Smooth muscle cell (in vitro differentiated cells): Measurements from ENCODE around the gene ZNF782. TPM values are rescaled to one million over a fixed set of nuclear protein-coding genes. Genes with fewer than 3 reads are reported as not detected.

Source experiments
- DNase-seq: peaks from one replicate; lab custom pipeline; 2025; ENCODE audit not compliant: unreplicated experiment; lab: John Stamatoyannopoulos, UW
- H2AFZ ChIP-seq: fragments of 200-600 bp; sonication (generic); 2 replicates; pipeline ENCODE4 v1.6.0; 2016; ENCODE audit warnings: antibody characterized with exemption, low read depth, mild to moderate bottlenecking
- H3F3A ChIP-seq: fragments of 200-600 bp; sonication (generic); 2 replicates; pipeline ENCODE4 v1.6.0; 2017; ENCODE audit warnings: antibody characterized with exemption, low read depth
- H3K27ac ChIP-seq: fragments of 200-600 bp; sonication (generic); 2 replicates; pipeline ENCODE4 v1.5.1; 2016; ENCODE audit warnings: low read depth, mild to moderate bottlenecking
- H3K27me3 ChIP-seq: fragments of 200-600 bp; sonication (generic); 2 replicates; pipeline ENCODE4 v1.6.1; 2016; ENCODE audit warnings: low read depth, mild to moderate bottlenecking
- H3K36me3 ChIP-seq: fragments of 200-600 bp; sonication (generic); 2 replicates; pipeline ENCODE4 v1.5.1; 2016; ENCODE audit warnings: low read depth
- H3K4me1 ChIP-seq: fragments of 200-600 bp; sonication (generic); 2 replicates; pipeline ENCODE4 v1.5.1; 2016; ENCODE audit warnings: low read depth
- H3K4me2 ChIP-seq: fragments of 200-600 bp; sonication (generic); 2 replicates; pipeline ENCODE4 v1.6.0; 2016; ENCODE audit warnings: mild to moderate bottlenecking
- H3K4me3 ChIP-seq: fragments of 200-600 bp; sonication (generic); 2 replicates; pipeline ENCODE4 v1.5.1; 2016; ENCODE audit warnings: mild to moderate bottlenecking
- H3K79me2 ChIP-seq: fragments of 200-600 bp; sonication (generic); 2 replicates; pipeline ENCODE4 v1.6.0; 2016; ENCODE audit warnings: low read depth, mild to moderate bottlenecking
- H3K9ac ChIP-seq: fragments of 200-600 bp; sonication (generic); 2 replicates; pipeline ENCODE4 v1.6.0; 2016; ENCODE audit warnings: low read depth
- H3K9me3 ChIP-seq: fragments of 200-600 bp; sonication (generic); replicated peaks from 2 replicates; pipeline ENCODE4 v1.5.1; 2016; ENCODE audit warnings: low read depth
- H4K20me1 ChIP-seq: fragments of 200-600 bp; sonication (generic); 2 replicates; pipeline ENCODE4 v1.6.0; 2016; ENCODE audit warnings: low read depth
- WGBS: methylation state at CpG from one replicate; pipeline ENCODE4 v1.1.7; 2016; ENCODE audit warnings: low lambda C conversion rate; 5-methylcytosine and 5-hydroxymethylcytosine counted together
- polyA plus RNA-seq: library from polyadenylated mRNA; unstranded; fragments of >200 nt; fragmentation: Nextera tagmentation; extraction: Ambion mirVana; gene quantifications from 2 replicates; pipeline ENCODE4 v1.2.1, GENCODE V29; 2016
- total RNA-seq: library from RNA; depleted of rRNA; stranded (reverse); fragments of >200 nt; gene quantifications from 2 replicates; pipeline ENCODE4 v1.2.3, GENCODE V29; 2014
- TF ChIP-seq, protein P1 (sequence below): fragments of 200-600 bp; sonication (generic); IDR thresholded peaks from 2 replicates; pipeline ENCODE4 v1.5.1; 2017; ENCODE audit warnings: borderline replicate concordance, mild to moderate bottlenecking, antibody characterized with exemption; ENCODE audit not compliant: insufficient read depth, poor library complexity, severe bottlenecking

Gene ZNF782
- total and polyA plus RNA-seq, 2 experiments from 2014 or later, result 0.98 to 4.3 TPM

- Histone ChIP-seq H3K4me1 (peaks cover 2% of the 10 kb centered on the region), H3K79me2 (no peaks in the 10 kb centered on the region), H3K27ac (peak overlapping the region; percentile 67), H3K9ac (peak overlapping the region; percentile 39), H3F3A (no peaks in the 10 kb centered on the region), H3K9me3 (no peaks in the 10 kb centered on the region), H3K4me3 (peak overlapping the region; percentile 65), H3K36me3 (no peaks in the 10 kb centered on the region), H4K20me1 (no peaks in the 10 kb centered on the region), H2AFZ (no peak overlapping the region), H3K4me2 (peak overlapping the region; percentile 94), H3K27me3 (peaks cover 7% of the 10 kb centered on the region)
- TF ChIP-seq, protein P1, sequence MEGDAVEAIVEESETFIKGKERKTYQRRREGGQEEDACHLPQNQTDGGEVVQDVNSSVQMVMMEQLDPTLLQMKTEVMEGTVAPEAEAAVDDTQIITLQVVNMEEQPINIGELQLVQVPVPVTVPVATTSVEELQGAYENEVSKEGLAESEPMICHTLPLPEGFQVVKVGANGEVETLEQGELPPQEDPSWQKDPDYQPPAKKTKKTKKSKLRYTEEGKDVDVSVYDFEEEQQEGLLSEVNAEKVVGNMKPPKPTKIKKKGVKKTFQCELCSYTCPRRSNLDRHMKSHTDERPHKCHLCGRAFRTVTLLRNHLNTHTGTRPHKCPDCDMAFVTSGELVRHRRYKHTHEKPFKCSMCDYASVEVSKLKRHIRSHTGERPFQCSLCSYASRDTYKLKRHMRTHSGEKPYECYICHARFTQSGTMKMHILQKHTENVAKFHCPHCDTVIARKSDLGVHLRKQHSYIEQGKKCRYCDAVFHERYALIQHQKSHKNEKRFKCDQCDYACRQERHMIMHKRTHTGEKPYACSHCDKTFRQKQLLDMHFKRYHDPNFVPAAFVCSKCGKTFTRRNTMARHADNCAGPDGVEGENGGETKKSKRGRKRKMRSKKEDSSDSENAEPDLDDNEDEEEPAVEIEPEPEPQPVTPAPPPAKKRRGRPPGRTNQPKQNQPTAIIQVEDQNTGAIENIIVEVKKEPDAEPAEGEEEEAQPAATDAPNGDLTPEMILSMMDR, result peak; percentile 19
- DNase-seq, result no peak
- WGBS, result 2% methylated on average over 43 of the region's 43 CpGs
Measured at GRCh38 chr9:96875461-96876142, 21.3 kb upstream of the ZNF782 start.

GRCh38 chr9:96874947-96875460, 20.7 kb upstream of the ZNF782 start:
- TF ChIP-seq, protein P1, result no peak
- Histone ChIP-seq H3K9me3 (no peaks in the 10 kb centered on the region), H3K36me3 (no peaks in the 10 kb centered on the region), H3K27me3 (peaks cover 7% of the 10 kb centered on the region), H3F3A (no peaks in the 10 kb centered on the region), H2AFZ (no peak overlapping the region), H4K20me1 (no peaks in the 10 kb centered on the region), H3K27ac (peak overlapping the region; percentile 67), H3K4me1 (peaks cover 2% of the 10 kb centered on the region), H3K9ac (peak overlapping the region; percentile 48), H3K79me2 (no peaks in the 10 kb centered on the region), H3K4me2 (peak overlapping the region; percentile 94), H3K4me3 (peak overlapping the region; percentile 65)
- DNase-seq, result no peak
- 46% methylated on average over 13 of the region's 13 CpGs for WGBS

DNA sequence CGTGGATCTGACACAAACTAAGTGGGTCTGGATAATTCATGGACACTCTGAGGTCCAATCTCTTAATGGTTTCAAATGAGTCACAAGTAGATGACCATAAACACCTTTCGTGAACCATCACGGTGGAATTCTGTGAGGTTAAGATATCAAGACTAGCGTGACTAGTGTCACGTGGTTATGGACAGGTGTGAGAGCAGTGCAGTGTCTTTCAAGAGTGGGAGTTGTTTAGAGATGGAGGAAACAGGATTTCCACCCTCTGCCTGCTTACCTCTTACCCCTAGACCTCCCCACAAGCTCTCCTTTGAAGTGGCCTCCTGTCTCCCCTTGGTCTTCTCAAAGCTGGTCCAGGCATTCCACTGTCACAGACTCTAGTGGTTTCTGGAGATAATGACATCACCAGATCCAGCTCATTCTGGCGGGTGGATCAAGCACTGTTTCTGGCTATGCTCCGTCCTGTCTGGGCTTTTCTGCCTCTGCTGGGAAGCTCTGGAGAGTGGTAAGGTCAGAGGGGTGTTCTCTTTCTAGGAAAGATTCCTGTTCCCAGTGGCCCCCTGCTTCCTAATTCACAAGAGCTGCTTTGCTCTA, 20.0 kb upstream of the ZNF782 start:
- no peak for DNase-seq
- 68% methylated on average over 7 of the region's 7 CpGs for WGBS
- Histone ChIP-seq H3K79me2 (no peaks in the 10 kb centered on the region), H3K27me3 (peaks cover 7% of the 10 kb centered on the region), H3K4me1 (peaks cover 2% of the 10 kb centered on the region), H3K9ac (peak overlapping the region; percentile 48), H3K36me3 (no peaks in the 10 kb centered on the region), H3K4me2 (peak overlapping the region; percentile 94), H3K27ac (peak overlapping the region; percentile 67), H3K4me3 (no peak overlapping the region), H3K9me3 (no peaks in the 10 kb centered on the region), H2AFZ (no peak overlapping the region), H3F3A (no peaks in the 10 kb centered on the region), H4K20me1 (no peaks in the 10 kb centered on the region)
- TF ChIP-seq, protein P1, result no peak
